Endothelial cell (in vitro differentiated cells): ENCODE data around the gene IFT122. TPM values are rescaled to one million over a fixed set of nuclear protein-coding genes. Genes with fewer than 3 reads are reported as not detected.

Source experiments
- DNase-seq: peaks from one replicate; pipeline ENCODE4 v3.0.0; 2021; ENCODE audit warnings: low spot score
- H3K27ac Mint-ChIP-seq: one replicate; pipeline ENCODE4 v1.8.0; 2021; ENCODE audit warnings: mixed read lengths, inconsistent platforms; ENCODE audit not compliant: unreplicated experiment
- H3K27me3 Mint-ChIP-seq: one replicate; pipeline ENCODE4 v1.8.0; 2021; ENCODE audit warnings: mild to moderate bottlenecking, moderate library complexity, mixed read lengths, inconsistent platforms; ENCODE audit not compliant: unreplicated experiment
- H3K36me3 Mint-ChIP-seq: one replicate; pipeline ENCODE4 v1.8.0; 2021; ENCODE audit warnings: mild to moderate bottlenecking, low read depth, mixed read lengths, inconsistent platforms; ENCODE audit not compliant: unreplicated experiment
- H3K4me1 Mint-ChIP-seq: one replicate; pipeline ENCODE4 v1.8.0; 2021; ENCODE audit warnings: mild to moderate bottlenecking, mixed read lengths, inconsistent platforms; ENCODE audit not compliant: unreplicated experiment
- H3K4me3 Mint-ChIP-seq: one replicate; pipeline ENCODE4 v1.8.0; 2021; ENCODE audit warnings: mild to moderate bottlenecking, mixed read lengths, inconsistent platforms; ENCODE audit not compliant: unreplicated experiment
- H3K9me3 Mint-ChIP-seq: one replicate; pipeline ENCODE4 v1.8.0; 2021; ENCODE audit warnings: mixed read lengths, inconsistent platforms; ENCODE audit not compliant: unreplicated experiment
- CTCF ChIP-seq: fragments of 200-600 bp; sonication (generic); IDR thresholded peaks from one replicate; pipeline ENCODE4 v1.5.0; 2021; ENCODE audit warnings: antibody characterized with exemption; ENCODE audit not compliant: unreplicated experiment
- total RNA-seq: library from RNA; stranded (reverse); fragmentation: NEBNext Ultra II Directional; extraction: Animal tissue kit (Norgen Biotek cat#: 25700); gene quantifications from one replicate; pipeline ENCODE4 v1.2.1, GENCODE V29; 2021; ENCODE audit not compliant: unreplicated experiment

Gene IFT122
- total RNA-seq, 1 donor from 2014 or later = 25.1 TPM

GRCh38 chr3:129445471-129445870 lies 5.4 kb downstream of the IFT122 start:
- peaks cover 55% of the 10 kb centered on the region for H3K4me1 Mint-ChIP-seq
- no peak for TF ChIP-seq CTCF
- H3K27ac Mint-ChIP-seq = no peak overlapping the region
- peaks cover 4% of the 10 kb centered on the region for H3K36me3 Mint-ChIP-seq
- peaks cover 4% of the 10 kb centered on the region for H3K27me3 Mint-ChIP-seq
- no peak for DNase-seq
- H3K4me3 Mint-ChIP-seq = no peak overlapping the region
- H3K9me3 Mint-ChIP-seq = no peaks in the 10 kb centered on the region

- TF ChIP-seq CTCF = no peak
- no peak overlapping the region for H3K4me3 Mint-ChIP-seq
- peaks cover 4% of the 10 kb centered on the region for H3K36me3 Mint-ChIP-seq
- peaks cover 44% of the 10 kb centered on the region for H3K4me1 Mint-ChIP-seq
- no peaks in the 10 kb centered on the region for H3K9me3 Mint-ChIP-seq
- no peak overlapping the region for H3K27ac Mint-ChIP-seq
- peaks cover 4% of the 10 kb centered on the region for H3K27me3 Mint-ChIP-seq
- no peak for DNase-seq
Observed at GRCh38 chr3:129446926-129447325, 6.9 kb downstream of the IFT122 start.

GRCh38 chr3:129448186-129448895 lies 8.3 kb downstream of the IFT122 start:
- H3K36me3 Mint-ChIP-seq = peaks cover 14% of the 10 kb centered on the region
- no peak for DNase-seq
- H3K4me1 Mint-ChIP-seq = peaks cover 34% of the 10 kb centered on the region
- no peaks in the 10 kb centered on the region for H3K9me3 Mint-ChIP-seq
- no peak for TF ChIP-seq CTCF
- H3K27ac Mint-ChIP-seq = peak overlapping the region; percentile 16
- peaks cover 4% of the 10 kb centered on the region for H3K27me3 Mint-ChIP-seq
- peak overlapping the region; percentile 22 for H3K4me3 Mint-ChIP-seq

GRCh38 chr3:129449279-129450115 lies 9.5 kb downstream of the IFT122 start:
- no peak overlapping the region for H3K4me3 Mint-ChIP-seq
- H3K4me1 Mint-ChIP-seq = peaks cover 30% of the 10 kb centered on the region
- H3K27ac Mint-ChIP-seq = peak overlapping the region; percentile 89
- no peak for TF ChIP-seq CTCF
- peaks cover 7% of the 10 kb centered on the region for H3K27me3 Mint-ChIP-seq
- no peaks in the 10 kb centered on the region for H3K9me3 Mint-ChIP-seq
- DNase-seq = no peak
- H3K36me3 Mint-ChIP-seq = peaks cover 17% of the 10 kb centered on the region

- DNase-seq = no peak
- Mint-ChIP-seq H3K9me3 (no peaks in the 10 kb centered on the region), H3K4me1 (peaks cover 17% of the 10 kb centered on the region), H3K4me3 (no peak overlapping the region), H3K27me3 (peaks cover 3% of the 10 kb centered on the region), H3K27ac (no peak overlapping the region), H3K36me3 (peaks cover 23% of the 10 kb centered on the region)
- no peak for TF ChIP-seq CTCF
Observed at GRCh38 chr3:129453732-129454131, 13.7 kb downstream of the IFT122 start.
